Osteocyte (in vitro differentiated cells): ENCODE results near the gene BCAT1. TPM values are rescaled to one million over a fixed set of nuclear protein-coding genes. Genes with fewer than 3 reads are reported as not detected.
"Not testable (repeated sequence)": the region's sequence is repeated elsewhere in the genome, so short reads cannot be mapped to it uniquely, and the experiment has no call there.

Experiments used
- DNase-seq: peaks from one replicate; pipeline ENCODE4 v3.0.0; 2021; ENCODE audit warnings: mixed read lengths; ENCODE audit not compliant: unreplicated experiment; ENCODE audit errors: extremely low spot score
- H3K27ac Mint-ChIP-seq: one replicate; pipeline ENCODE4 v1.8.0; 2021; ENCODE audit warnings: mild to moderate bottlenecking, mixed read lengths; ENCODE audit not compliant: unreplicated experiment
- H3K27me3 Mint-ChIP-seq: one replicate; pipeline ENCODE4 v1.8.0; 2021; ENCODE audit warnings: mixed read lengths; ENCODE audit not compliant: unreplicated experiment
- H3K36me3 Mint-ChIP-seq: one replicate; pipeline ENCODE4 v1.8.0; 2021; ENCODE audit warnings: mixed read lengths; ENCODE audit not compliant: unreplicated experiment
- H3K4me1 Mint-ChIP-seq: one replicate; pipeline ENCODE4 v1.8.0; 2021; ENCODE audit warnings: mixed read lengths; ENCODE audit not compliant: unreplicated experiment
- H3K4me3 Mint-ChIP-seq: one replicate; pipeline ENCODE4 v1.8.0; 2021; ENCODE audit warnings: mild to moderate bottlenecking, moderate library complexity, mixed read lengths; ENCODE audit not compliant: unreplicated experiment
- H3K9me3 Mint-ChIP-seq: one replicate; pipeline ENCODE4 v1.8.0; 2021; ENCODE audit warnings: mixed read lengths; ENCODE audit not compliant: unreplicated experiment
- CTCF ChIP-seq: fragments of 200-600 bp; sonication (generic); IDR thresholded peaks from 2 replicates; pipeline ENCODE4 v1.5.0; 2021; ENCODE audit warnings: antibody characterized with exemption, mild to moderate bottlenecking, moderate library complexity
- total RNA-seq: library from RNA; stranded (reverse); gene quantifications from 2 replicates; pipeline ENCODE4 v1.2.1, GENCODE V29; 2021

BCAT1 gene
- total RNA-seq, 1 donor from 2014 or later, result 155 TPM

GRCh38 chr12:24944601-24944975 is 4.3 kb downstream of the BCAT1 start:
- Mint-ChIP-seq H3K36me3 (peaks cover 22% of the 10 kb centered on the region), H3K27ac (peak overlapping the region; percentile 95), H3K27me3 (no peaks in the 10 kb centered on the region), H3K9me3 (no peaks in the 10 kb centered on the region), H3K4me3 (no peak overlapping the region), H3K4me1 (peaks cover 56% of the 10 kb centered on the region)
- DNase-seq, result no peak
- no peak for TF ChIP-seq CTCF

DNA sequence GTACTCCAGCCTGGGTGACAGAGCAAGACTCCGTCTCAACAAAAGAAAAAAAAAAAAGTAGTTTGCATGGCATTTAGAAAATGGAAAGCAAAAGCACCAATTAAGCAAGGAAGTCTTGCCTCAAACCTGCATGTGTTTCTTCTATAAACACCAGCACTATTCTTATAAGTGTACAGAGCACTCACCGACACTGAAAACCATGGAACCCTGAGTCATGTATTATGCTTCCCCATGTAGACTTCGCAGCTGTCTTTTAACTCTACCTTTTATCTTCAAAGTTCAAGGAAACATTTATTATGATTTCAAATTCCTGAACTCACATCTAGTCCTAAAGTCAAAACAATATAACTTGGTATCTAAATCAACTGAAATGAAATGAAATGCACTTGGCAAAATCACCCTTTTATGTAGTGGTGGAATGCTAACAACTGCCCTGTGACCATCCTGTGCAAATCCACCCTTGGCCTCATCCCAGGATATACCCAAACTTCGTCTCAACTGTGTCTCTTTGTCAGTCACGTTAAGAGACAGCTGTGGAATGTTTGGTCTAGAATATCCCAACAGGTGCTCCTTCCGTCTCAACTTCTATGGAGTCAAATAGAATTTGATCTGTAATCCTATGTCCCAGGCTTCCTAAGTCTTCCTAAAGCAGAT is 4.8 kb downstream of the BCAT1 start:
- H3K4me1 Mint-ChIP-seq, result peaks cover 51% of the 10 kb centered on the region
- H3K36me3 Mint-ChIP-seq, result peaks cover 22% of the 10 kb centered on the region
- no peak overlapping the region for H3K4me3 Mint-ChIP-seq
- no peak for TF ChIP-seq CTCF
- H3K27me3 Mint-ChIP-seq, result no peaks in the 10 kb centered on the region
- peak overlapping the region; percentile 67 for H3K27ac Mint-ChIP-seq
- H3K9me3 Mint-ChIP-seq, result no peaks in the 10 kb centered on the region
- DNase-seq, result no peak

DNA sequence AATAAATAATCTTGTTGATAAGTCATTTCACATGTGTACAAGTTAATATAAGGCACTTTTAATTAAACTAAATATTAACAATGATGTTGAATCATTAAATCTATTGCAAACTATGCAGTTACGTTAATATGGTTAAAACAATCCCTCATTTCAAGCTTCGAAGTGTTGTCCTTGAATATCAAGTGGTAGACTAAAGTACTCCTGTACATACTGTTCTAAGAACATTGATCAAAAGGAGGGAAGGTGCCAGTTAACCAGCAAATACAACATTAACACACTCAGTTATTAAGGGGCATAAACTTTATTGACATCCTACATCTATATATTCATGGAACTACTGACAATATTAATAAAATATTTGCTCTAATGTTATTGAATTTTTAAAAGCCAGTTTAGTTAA is 8.7 kb downstream of the BCAT1 start:
- Mint-ChIP-seq H3K27me3 (no peaks in the 10 kb centered on the region), H3K27ac (no peak overlapping the region), H3K4me3 (no peak overlapping the region), H3K4me1 (peaks cover 32% of the 10 kb centered on the region), H3K36me3 (peaks cover 20% of the 10 kb centered on the region), H3K9me3 (no peaks in the 10 kb centered on the region)
- no peak for DNase-seq
- TF ChIP-seq CTCF, result no peak

- H3K4me3 Mint-ChIP-seq, H3K27ac Mint-ChIP-seq, H3K9me3 Mint-ChIP-seq, H3K27me3 Mint-ChIP-seq, DNase-seq: not testable (repeated sequence)
- peaks cover 20% of the 10 kb centered on the region for H3K36me3 Mint-ChIP-seq
- H3K4me1 Mint-ChIP-seq, result peaks cover 27% of the 10 kb centered on the region
Observed at GRCh38 chr12:24939551-24939950, 9.3 kb downstream of the BCAT1 start.

GRCh38 chr12:24938341-24938740 is 10.6 kb downstream of the BCAT1 start:
- DNase-seq, result no peak
- no peak overlapping the region for H3K27ac Mint-ChIP-seq

More at GRCh38 chr12:24938341-24938740, 10.6 kb downstream of the BCAT1 start:
- Mint-ChIP-seq H3K27me3 (no peaks in the 10 kb centered on the region), H3K9me3 (no peaks in the 10 kb centered on the region), H3K36me3 (peaks cover 16% of the 10 kb centered on the region), H3K4me1 (peaks cover 18% of the 10 kb centered on the region), H3K4me3 (no peak overlapping the region)
- no peak for TF ChIP-seq CTCF
